Activated T-cell treated with anti-CD3 and anti-CD28 coated beads for 1 hour (primary cell): ENCODE measurements around the gene PDZRN4.
"Not testable (repeated sequence)": the region's sequence is repeated elsewhere in the genome, so short reads cannot be mapped to it uniquely, and the experiment has no call there.

Source experiments
- DNase-seq: peaks from one replicate; pipeline ENCODE4 v3.0.0-alpha.2; 2020; ENCODE audit warnings: low read depth

The PDZRN4 gene

GRCh38 chr12:41514021-41514777, 326.1 kb downstream of the PDZRN4 start:
- DNase-seq, result no peak

GRCh38 chr12:41514907-41515306, 326.8 kb downstream of the PDZRN4 start:
- DNase-seq, result no peak

GRCh38 chr12:41515953-41516352, 327.8 kb downstream of the PDZRN4 start:
- no peak for DNase-seq

GRCh38 chr12:41520869-41521268, 332.7 kb downstream of the PDZRN4 start:
- DNase-seq, result no peak

- DNase-seq, result no peak
Observed at GRCh38 chr12:41521872-41522379, 333.8 kb downstream of the PDZRN4 start.

- no peak for DNase-seq
Observed at GRCh38 chr12:41527062-41527461, 338.9 kb downstream of the PDZRN4 start.

GRCh38 chr12:41527534-41528116, 339.5 kb downstream of the PDZRN4 start:
- no peak for DNase-seq

GRCh38 chr12:41528874-41529273, 340.8 kb downstream of the PDZRN4 start:
- no peak for DNase-seq

GRCh38 chr12:41530441-41530840, 342.3 kb downstream of the PDZRN4 start:
- no peak for DNase-seq

- DNase-seq, result no peak
Observed at GRCh38 chr12:41531147-41531829, 343.2 kb downstream of the PDZRN4 start.

- DNase-seq, result no peak
Observed at GRCh38 chr12:41532072-41532471, 344.0 kb downstream of the PDZRN4 start.

GRCh38 chr12:41536813-41537490, 348.8 kb downstream of the PDZRN4 start:
- no peak for DNase-seq

- DNase-seq, result no peak
Observed at GRCh38 chr12:41537522-41537921, 349.4 kb downstream of the PDZRN4 start.

- no peak for DNase-seq
Observed at GRCh38 chr12:41545761-41546160, 357.6 kb downstream of the PDZRN4 start.

GRCh38 chr12:41547071-41547470, 359.0 kb downstream of the PDZRN4 start:
- not testable (repeated sequence) for DNase-seq

GRCh38 chr12:41548926-41549325, 360.8 kb downstream of the PDZRN4 start:
- DNase-seq, result no peak

GRCh38 chr12:41552588-41552987, 364.5 kb downstream of the PDZRN4 start:
- no peak for DNase-seq

GRCh38 chr12:41556176-41556575, 368.1 kb downstream of the PDZRN4 start:
- no peak for DNase-seq

GRCh38 chr12:41557344-41557743, 369.2 kb downstream of the PDZRN4 start:
- DNase-seq, result no peak

GRCh38 chr12:41558671-41559070, 370.6 kb downstream of the PDZRN4 start:
- DNase-seq, result no peak

GRCh38 chr12:41563051-41563450, 374.9 kb downstream of the PDZRN4 start:
- DNase-seq, result no peak

- DNase-seq, result no peak
Observed at GRCh38 chr12:41564816-41565215, 376.7 kb downstream of the PDZRN4 start.
